HUES64 (cell line): ENCODE data around the gene UBE3C.

ENCODE experiments used
- H3K27ac ChIP-seq: 2 replicates; pipeline ENCODE4 v1.7.0; 2013; ENCODE audit warnings: low read depth, low read length, inconsistent platforms
- H3K27me3 ChIP-seq: 2 replicates; pipeline ENCODE4 v1.6.1; 2013; ENCODE audit warnings: mild to moderate bottlenecking, low read length; ENCODE audit not compliant: insufficient read depth
- H3K36me3 ChIP-seq: 2 replicates; pipeline ENCODE4 v1.6.1; 2013; ENCODE audit warnings: mild to moderate bottlenecking, low read length; ENCODE audit not compliant: insufficient read depth
- H3K4me1 ChIP-seq: 2 replicates; pipeline ENCODE4 v1.6.1; 2013; ENCODE audit warnings: mild to moderate bottlenecking, low read length, moderate library complexity; ENCODE audit not compliant: insufficient read depth
- H3K4me3 ChIP-seq: 2 replicates; pipeline ENCODE4 v1.5.1; 2013; ENCODE audit warnings: mild to moderate bottlenecking, low read length, moderate library complexity
- H3K9ac ChIP-seq: 2 replicates; pipeline ENCODE4 v1.6.1; 2013; ENCODE audit warnings: mild to moderate bottlenecking, low read depth, low read length
- H3K9me3 ChIP-seq: 2 replicates; pipeline ENCODE4 v1.6.1; 2013; ENCODE audit warnings: low read depth, low read length; ENCODE audit not compliant: insufficient read depth
- WGBS: fragments of 150-250, 120-280 bp; methylation state at CpG from one replicate; pipeline ENCODE4 v1.1.7; 2013; ENCODE audit warnings: missing lambda C conversion rate; 5-methylcytosine and 5-hydroxymethylcytosine counted together

The UBE3C gene

GRCh38 chr7:157210682-157211081 lies 72.0 kb downstream of the UBE3C start:
- H3K4me3 ChIP-seq: no peak overlapping the region
- H3K27ac ChIP-seq: no peak overlapping the region
- WGBS: 94% methylated on average over 5 of the region's 5 CpGs
- H3K9ac ChIP-seq: no peak overlapping the region
- H3K27me3 ChIP-seq: no peaks in the 10 kb centered on the region
- no peaks in the 10 kb centered on the region for H3K9me3 ChIP-seq
- no peaks in the 10 kb centered on the region for H3K4me1 ChIP-seq
- H3K36me3 ChIP-seq: peaks cover 83% of the 10 kb centered on the region

- Histone ChIP-seq H3K9ac (no peak overlapping the region), H3K4me1 (no peaks in the 10 kb centered on the region), H3K4me3 (no peak overlapping the region), H3K36me3 (peaks cover 88% of the 10 kb centered on the region), H3K27me3 (no peaks in the 10 kb centered on the region), H3K9me3 (no peaks in the 10 kb centered on the region), H3K27ac (no peak overlapping the region)
- 96% methylated on average over 5 of the region's 5 CpGs for WGBS
These were observed 73.0 kb downstream of the UBE3C start for GRCh38 chr7:157211690-157212089.

- WGBS: 100% methylated on average over 3 of the region's 5 CpGs
- Histone ChIP-seq H3K36me3 (peaks cover 88% of the 10 kb centered on the region), H3K27ac (no peak overlapping the region)
These were observed 80.4 kb downstream of the UBE3C start for GRCh38 chr7:157219154-157219553.

GRCh38 chr7:157220916-157221569 lies 82.3 kb downstream of the UBE3C start:
- H3K36me3 ChIP-seq: peaks cover 90% of the 10 kb centered on the region
- H3K9me3 ChIP-seq: no peaks in the 10 kb centered on the region
- WGBS: 94% methylated on average over 8 of the region's 8 CpGs
- H3K27me3 ChIP-seq: no peaks in the 10 kb centered on the region
- H3K27ac ChIP-seq: no peak overlapping the region
- no peak overlapping the region for H3K9ac ChIP-seq
- H3K4me3 ChIP-seq: no peak overlapping the region
- H3K4me1 ChIP-seq: no peaks in the 10 kb centered on the region

More at GRCh38 chr7:157219154-157219553, 80.4 kb downstream of the UBE3C start:
- no peaks in the 10 kb centered on the region for H3K9me3 ChIP-seq
- H3K4me3 ChIP-seq: no peak overlapping the region
- H3K27me3 ChIP-seq: no peaks in the 10 kb centered on the region
- no peaks in the 10 kb centered on the region for H3K4me1 ChIP-seq
- H3K9ac ChIP-seq: no peak overlapping the region

- 94% methylated on average over 10 of the region's 10 CpGs for WGBS
- Histone ChIP-seq H3K9ac (no peak overlapping the region), H3K4me3 (no peak overlapping the region), H3K27ac (no peak overlapping the region), H3K4me1 (no peaks in the 10 kb centered on the region), H3K9me3 (no peaks in the 10 kb centered on the region), H3K27me3 (no peaks in the 10 kb centered on the region), H3K36me3 (peaks cover 88% of the 10 kb centered on the region)
These were observed 84.0 kb downstream of the UBE3C start for GRCh38 chr7:157222687-157223086.

GRCh38 chr7:157224627-157225026 lies 85.9 kb downstream of the UBE3C start:
- Histone ChIP-seq H3K27me3 (no peaks in the 10 kb centered on the region), H3K36me3 (peaks cover 87% of the 10 kb centered on the region), H3K27ac (no peak overlapping the region), H3K4me3 (no peak overlapping the region), H3K9me3 (no peaks in the 10 kb centered on the region), H3K4me1 (no peaks in the 10 kb centered on the region), H3K9ac (no peak overlapping the region)
- 96% methylated on average over 3 of the region's 4 CpGs for WGBS

- no peak overlapping the region for H3K27ac ChIP-seq
- WGBS: 89% methylated on average over 8 of the region's 8 CpGs
- no peaks in the 10 kb centered on the region for H3K9me3 ChIP-seq
- no peaks in the 10 kb centered on the region for H3K4me1 ChIP-seq
- H3K9ac ChIP-seq: no peak overlapping the region
- H3K4me3 ChIP-seq: no peak overlapping the region
- no peaks in the 10 kb centered on the region for H3K27me3 ChIP-seq
- peaks cover 88% of the 10 kb centered on the region for H3K36me3 ChIP-seq
These were observed 90.2 kb downstream of the UBE3C start for GRCh38 chr7:157228864-157229422.

- H3K36me3 ChIP-seq: peaks cover 80% of the 10 kb centered on the region
- H3K4me3 ChIP-seq: no peak overlapping the region
- no peaks in the 10 kb centered on the region for H3K9me3 ChIP-seq
- no peaks in the 10 kb centered on the region for H3K27me3 ChIP-seq
- 89% methylated on average over 2 of the region's 2 CpGs for WGBS
- no peak overlapping the region for H3K27ac ChIP-seq
- H3K9ac ChIP-seq: no peak overlapping the region
- H3K4me1 ChIP-seq: no peaks in the 10 kb centered on the region
These were observed 95.0 kb downstream of the UBE3C start for GRCh38 chr7:157233677-157234076.

- Histone ChIP-seq H3K4me1 (no peaks in the 10 kb centered on the region), H3K4me3 (no peak overlapping the region), H3K9ac (no peak overlapping the region), H3K9me3 (no peaks in the 10 kb centered on the region), H3K27ac (no peak overlapping the region), H3K27me3 (no peaks in the 10 kb centered on the region), H3K36me3 (peaks cover 83% of the 10 kb centered on the region)
- WGBS: 95% methylated on average over 5 of the region's 5 CpGs
These were observed 95.5 kb downstream of the UBE3C start for GRCh38 chr7:157234271-157234670.

- 94% methylated on average over 2 of the region's 2 CpGs for WGBS
- peaks cover 78% of the 10 kb centered on the region for H3K36me3 ChIP-seq
- H3K9ac ChIP-seq: no peak overlapping the region
- H3K27ac ChIP-seq: no peak overlapping the region
- H3K4me3 ChIP-seq: no peak overlapping the region
- H3K9me3 ChIP-seq: no peaks in the 10 kb centered on the region
- no peaks in the 10 kb centered on the region for H3K27me3 ChIP-seq
- H3K4me1 ChIP-seq: no peaks in the 10 kb centered on the region
These were observed 96.9 kb downstream of the UBE3C start for GRCh38 chr7:157235357-157236333.

- no peak overlapping the region for H3K27ac ChIP-seq
- no peaks in the 10 kb centered on the region for H3K27me3 ChIP-seq
- H3K9ac ChIP-seq: no peak overlapping the region
- no peaks in the 10 kb centered on the region for H3K4me1 ChIP-seq
- peaks cover 60% of the 10 kb centered on the region for H3K36me3 ChIP-seq
- H3K9me3 ChIP-seq: no peaks in the 10 kb centered on the region
- H3K4me3 ChIP-seq: no peak overlapping the region
- 93% methylated on average over 8 of the region's 8 CpGs for WGBS
These were observed 99.4 kb downstream of the UBE3C start for GRCh38 chr7:157238087-157238486.
